IMR-90 (cell line): Measurements from ENCODE around the gene RAB30. TPM values are rescaled to one million over a fixed set of nuclear protein-coding genes. Genes with fewer than 3 reads are reported as not detected.

Experiments used
- ATAC-seq: fragments of 200-7000 bp; cut with Tn5 transposase; 2 replicates; pipeline ENCODE4 v1.9.1; 2020; ENCODE audit warnings: low read depth, mild to moderate bottlenecking, moderate library complexity
- BruUV-seq: library from RNA; stranded (reverse); fragments of 400-500 nt; replicated peaks from 2 replicates; lab custom pipeline; 2021; lab: Mats Ljungman, UMichigan
- CTCF ChIA-PET: fragments of 300-600 bp; formaldehyde crosslinking; extraction: SDS; loops from one replicate; lab custom pipeline; 2021; ENCODE audit warnings: antibody characterized with exemption; lab: Yijun Ruan, JAX
- POLR2A ChIA-PET: fragments of 300-600 bp; sonication (Branson Sonifier 250); formaldehyde crosslinking; loops from one replicate; lab custom pipeline; 2022; ENCODE audit warnings: antibody characterized with exemption; ENCODE audit not compliant: unreplicated experiment; lab: Charles Lee
- DNase-seq: peaks from one replicate; pipeline ENCODE4 v3.0.0; 2013
- H2AFZ ChIP-seq: replicated peaks from 2 replicates; pipeline ENCODE3; 2013; ENCODE audit warnings: low read length, mild to moderate bottlenecking; ENCODE audit not compliant: poor library complexity
- H2AK5ac ChIP-seq: 2 replicates; pipeline ENCODE4 v1.6.1; 2013; ENCODE audit warnings: low read depth, low read length, inconsistent platforms
- H2AK9ac ChIP-seq: replicated peaks from 2 replicates; pipeline ENCODE3; 2013; ENCODE audit warnings: mild to moderate bottlenecking, low read depth, low read length, moderate library complexity; ENCODE audit not compliant: poor library complexity
- H2BK120ac ChIP-seq: 2 replicates; pipeline ENCODE4 v1.6.1; 2013; ENCODE audit warnings: low read depth, low read length, inconsistent platforms
- H2BK15ac ChIP-seq: 3 replicates; pipeline ENCODE4 v1.6.1; 2013; ENCODE audit warnings: low read depth, low read length, inconsistent platforms
- H2BK20ac ChIP-seq: 2 replicates; pipeline ENCODE4 v1.6.1; 2013; ENCODE audit warnings: low read depth, mild to moderate bottlenecking, inconsistent platforms, low read length, moderate library complexity
- H2BK5ac ChIP-seq: 2 replicates; pipeline ENCODE4 v1.6.1; 2013; ENCODE audit warnings: mild to moderate bottlenecking, low read depth, low read length, inconsistent platforms; ENCODE audit not compliant: poor library complexity, severe bottlenecking
- H3K14ac ChIP-seq: replicated peaks from 2 replicates; pipeline ENCODE4 v1.6.1; 2013; ENCODE audit warnings: low read depth, low read length, inconsistent platforms
- H3K18ac ChIP-seq: 2 replicates; pipeline ENCODE4 v1.6.1; 2013; ENCODE audit warnings: low read depth, low read length, control low read depth
- H3K23ac ChIP-seq: 2 replicates; pipeline ENCODE4 v1.6.1; 2013; ENCODE audit warnings: low read depth, low read length, inconsistent platforms
- H3K27ac ChIP-seq: 2 replicates; pipeline ENCODE4 v1.5.1; 2013; ENCODE audit warnings: mild to moderate bottlenecking, control low read depth, low read length; ENCODE audit not compliant: insufficient read depth
- H3K27me3 ChIP-seq: 2 replicates; pipeline ENCODE4 v1.6.1; 2013; ENCODE audit warnings: low read length; ENCODE audit not compliant: control insufficient read depth, insufficient read depth
- H3K36me3 ChIP-seq: 2 replicates; pipeline ENCODE4 v1.6.1; 2013; ENCODE audit warnings: low read length, mixed read lengths; ENCODE audit not compliant: control insufficient read depth, insufficient read depth
- H3K4ac ChIP-seq: 2 replicates; pipeline ENCODE4 v1.6.1; 2013; ENCODE audit warnings: low read depth, low read length, inconsistent platforms
- H3K4me1 ChIP-seq: 2 replicates; pipeline ENCODE4 v1.6.1; 2013; ENCODE audit warnings: low read length, mixed read lengths; ENCODE audit not compliant: control insufficient read depth, insufficient read depth
- H3K4me2 ChIP-seq: 2 replicates; pipeline ENCODE4 v1.6.1; 2013; ENCODE audit warnings: low read depth, mild to moderate bottlenecking, control low read depth, low read length, moderate library complexity
- H3K4me3 ChIP-seq: 2 replicates; pipeline ENCODE4 v1.5.1; 2013; ENCODE audit warnings: low read depth, mild to moderate bottlenecking, control low read depth, low read length, moderate library complexity; ENCODE audit not compliant: insufficient read depth
- H3K56ac ChIP-seq: 2 replicates; pipeline ENCODE4 v1.6.1; 2013; ENCODE audit warnings: low read length, inconsistent platforms; ENCODE audit not compliant: insufficient read depth; ENCODE audit errors: extremely low read depth
- H3K79me1 ChIP-seq, 2 experiments: 2 replicates each; pipeline ENCODE4 v1.6.1; 2013; ENCODE audit warnings: low read length in 2 of 2, inconsistent platforms in 1 of 2, low read depth in 1 of 2
- H3K9ac ChIP-seq: 2 replicates; pipeline ENCODE4 v1.6.1; 2013; ENCODE audit warnings: low read depth, low read length, control low read depth
- H3K9me1 ChIP-seq: 2 replicates; pipeline ENCODE4 v1.6.1; 2013; ENCODE audit warnings: low read length, inconsistent platforms; ENCODE audit not compliant: insufficient read depth
- H3K9me3 ChIP-seq: 2 replicates; pipeline ENCODE4 v1.6.1; 2013; ENCODE audit warnings: low read length; ENCODE audit not compliant: control insufficient read depth, insufficient read depth
- H4K20me1 ChIP-seq: 2 replicates; pipeline ENCODE4 v1.6.1; 2013; ENCODE audit warnings: low read length, inconsistent platforms; ENCODE audit not compliant: insufficient read depth
- H4K5ac ChIP-seq: 2 replicates; pipeline ENCODE4 v1.6.1; 2013; ENCODE audit warnings: mild to moderate bottlenecking, low read depth, low read length, control low read depth
- H4K8ac ChIP-seq, 2 experiments: 2 replicates each; pipeline ENCODE4 v1.6.1; 2013; ENCODE audit warnings: low read depth in 2 of 2, low read length in 2 of 2, control low read depth in 1 of 2, inconsistent platforms in 1 of 2
- H4K91ac ChIP-seq: 2 replicates; pipeline ENCODE4 v1.6.1; 2013; ENCODE audit warnings: low read depth, low read length, inconsistent platforms; ENCODE audit not compliant: insufficient read depth
- CHD1 ChIP-seq: IDR thresholded peaks from 2 replicates; pipeline ENCODE4 v1.6.1; 2012; ENCODE audit warnings: low read depth, low read length, improper control_type of control experiment
- MXI1 ChIP-seq: IDR thresholded peaks from 2 replicates; pipeline ENCODE4 v1.6.1; 2012; ENCODE audit warnings: low read depth, mild to moderate bottlenecking, low read length, moderate library complexity, borderline replicate concordance
- RAD21 ChIP-seq: IDR thresholded peaks from 2 replicates; pipeline ENCODE4 v1.6.1; 2012; ENCODE audit warnings: low read length, improper control_type of control experiment
- SMC3 ChIP-seq: fragments of 150-350 bp; IDR thresholded peaks from 2 replicates; pipeline ENCODE4 v1.6.1; 2016; ENCODE audit warnings: low read depth, mild to moderate bottlenecking, antibody characterized with exemption, low read length, moderate library complexity
- WGBS, 2 experiments: methylation state at CpG; one replicate each; pipeline versions ENCODE4 v1.1.5 to v1.1.7; 2013; ENCODE audit warnings: missing lambda C conversion rate in 2 of 2; ENCODE audit not compliant: insufficient read length in 1 of 2; ENCODE audit errors: extremely low coverage in 2 of 2; 5-methylcytosine and 5-hydroxymethylcytosine counted together
- dilution Hi-C: fragments of 300-500 bp; cut with HindIII; formaldehyde crosslinking; loops from one replicate; pipeline ENCODE4 v1.14.3; 2018; ENCODE audit warnings: low sequenced_read_pairs; ENCODE audit not compliant: unreplicated experiment
- in situ Hi-C: fragments of 300-500 bp; cut with MboI; formaldehyde crosslinking; loops from 3 replicates; pipeline ENCODE4 v1.14.3; 2019; ENCODE audit warnings: low sequenced_read_pairs, inconsistent platforms, mixed read lengths
- intact Hi-C: fragments of 100-400 bp; cut with micrococcal nuclease; formaldehyde crosslinking; loops from 2 replicates; pipeline ENCODE4 v1.10.0; 2022
- polyA plus RNA-seq, 3 experiments: library from polyadenylated mRNA; depleted of rRNA; stranded (reverse); fragments of >200 nt; gene quantifications; 2 replicates each; pipeline ENCODE4 v1.2.3, GENCODE V29; 2012; ENCODE audit warnings: low replicate concordance in 1 of 3
- total RNA-seq: library from RNA; depleted of rRNA; stranded (reverse); fragments of >200 nt; gene quantifications from 2 replicates; pipeline ENCODE4 v1.2.3, GENCODE V29; 2012

RAB30 gene
- total and polyA plus RNA-seq, 2 of the 4 experiments (the other 2 are of a cell fraction) = 7.2 to 25.6 TPM

DNA sequence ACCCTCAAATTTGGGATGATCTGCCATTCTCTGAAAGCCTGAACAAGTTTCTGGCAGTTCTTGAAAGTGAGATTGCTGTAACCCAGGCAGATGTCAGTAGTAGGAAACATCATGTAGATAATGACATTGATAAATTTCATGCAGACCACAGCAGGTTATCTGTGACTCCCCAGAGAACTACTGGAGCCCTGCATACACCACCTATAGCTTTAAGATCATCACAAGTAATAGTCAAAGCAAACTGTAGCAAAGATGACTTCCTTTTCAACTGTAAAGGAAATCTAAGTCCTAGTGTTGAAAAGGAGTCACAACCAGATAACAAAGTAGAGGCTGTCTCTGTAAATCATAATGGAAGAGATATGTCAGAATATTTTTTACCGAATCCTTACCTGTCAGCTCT is 139.1 kb downstream of the RAB30 start:
- dilution Hi-C loops (no loop called here), intact Hi-C loops (no loop called here), in situ Hi-C loops (no loop called here)
- CTCF ChIA-PET = interaction anchor here (0.9 kb wide), 1 partner anchor 65 kb away, joined by 4 read pairs; no protein-coding TSS in a partner anchor
- no peak overlapping the region for H2BK5ac ChIP-seq
- no CpG with 5 or more reads among the region's 1 CpG for WGBS, 2 experiments
- H4K91ac ChIP-seq = no peak overlapping the region
- H3K14ac ChIP-seq = no peak overlapping the region
- no peak overlapping the region for H2BK120ac ChIP-seq
- no peaks in the 10 kb centered on the region for H4K20me1 ChIP-seq
- H3K56ac ChIP-seq = no peak overlapping the region
- no peak overlapping the region for H3K9ac ChIP-seq
- no peak overlapping the region for H2BK20ac ChIP-seq
- no peak overlapping the region for H4K8ac ChIP-seq
- no peak overlapping the region for H4K5ac ChIP-seq
- H3K79me1 ChIP-seq = no peaks in the 10 kb centered on the region
- H2AK5ac ChIP-seq = no peak overlapping the region
- H3K4ac ChIP-seq = no peak overlapping the region
- H3K18ac ChIP-seq = no peak overlapping the region
- DNase-seq (no peak), ATAC-seq (no peak)
- H3K36me3 ChIP-seq = no peaks in the 10 kb centered on the region; the same call in 1 of the 2 replicates
- no peak overlapping the region for H2AFZ ChIP-seq
- no peak for TF ChIP-seq MXI1
- TF ChIP-seq SMC3 = no peak
- no peak for TF ChIP-seq RAD21
- no peak for TF ChIP-seq CHD1
- 0 out of 2 replicates have a peak, but pooled peaks cover 1% of the 10 kb centered on the region for H3K9me1 ChIP-seq
- H2BK15ac ChIP-seq = no peak overlapping the region
- no peak overlapping the region for H3K23ac ChIP-seq
- no peaks in the 10 kb centered on the region for H3K9me3 ChIP-seq
- POLR2A ChIA-PET = no interaction called here
- no TSS peak for BruUV-seq
- H3K27me3 ChIP-seq = no peaks in the 10 kb centered on the region
- no peak overlapping the region for H3K4me3 ChIP-seq
- no peak overlapping the region for H2AK9ac ChIP-seq
- no peak overlapping the region for H3K4me2 ChIP-seq
- H3K27ac ChIP-seq = no peak overlapping the region
- no peaks in the 10 kb centered on the region for H3K4me1 ChIP-seq
